ENCODE data around the gene ERC1.

The ERC1 gene

GRCh38 chr12:1056390-1056789, 65.4 kb downstream of the ERC1 start:
- H3K36me3 Mint-ChIP-seq, result peaks cover 17% of the 10 kb centered on the region
- no peak overlapping the region for H3K27ac Mint-ChIP-seq

GRCh38 chr12:1058423-1058822, 67.4 kb downstream of the ERC1 start:
- H3K36me3 Mint-ChIP-seq, result peaks cover 24% of the 10 kb centered on the region
- CTCF ChIA-PET, result no interaction called here
- DNase-seq, result no peak
- no peaks in the 10 kb centered on the region for H3K27me3 Mint-ChIP-seq
- H3K9me3 Mint-ChIP-seq, result peaks cover 30% of the 10 kb centered on the region
- H3K27ac Mint-ChIP-seq, result no peak overlapping the region
- H3K4me1 Mint-ChIP-seq, result no peaks in the 10 kb centered on the region
- no peak overlapping the region for H3K4me3 Mint-ChIP-seq

More at GRCh38 chr12:1056390-1056789, 65.4 kb downstream of the ERC1 start:
- Mint-ChIP-seq H3K9me3 (peaks cover 22% of the 10 kb centered on the region), H3K4me1 (no peaks in the 10 kb centered on the region), H3K4me3 (no peak overlapping the region), H3K27me3 (no peaks in the 10 kb centered on the region)
- CTCF ChIA-PET, result no interaction called here
- DNase-seq, result no peak

- no peak overlapping the region for H3K27ac Mint-ChIP-seq
- peaks cover 28% of the 10 kb centered on the region for H3K36me3 Mint-ChIP-seq
These were observed 68.1 kb downstream of the ERC1 start for GRCh38 chr12:1059162-1059561.

GRCh38 chr12:1063852-1064251, 72.8 kb downstream of the ERC1 start:
- no peak for DNase-seq
- no peak overlapping the region for H3K27ac Mint-ChIP-seq
- peaks cover 35% of the 10 kb centered on the region for H3K9me3 Mint-ChIP-seq
- H3K4me3 Mint-ChIP-seq, result no peak overlapping the region
- H3K27me3 Mint-ChIP-seq, result no peaks in the 10 kb centered on the region
- H3K4me1 Mint-ChIP-seq, result no peaks in the 10 kb centered on the region
- CTCF ChIA-PET, result no interaction called here
- H3K36me3 Mint-ChIP-seq, result peaks cover 29% of the 10 kb centered on the region

More at GRCh38 chr12:1059162-1059561, 68.1 kb downstream of the ERC1 start:
- Mint-ChIP-seq H3K4me3 (no peak overlapping the region), H3K9me3 (peaks cover 36% of the 10 kb centered on the region), H3K27me3 (no peaks in the 10 kb centered on the region), H3K4me1 (no peaks in the 10 kb centered on the region)
- DNase-seq, result no peak
- CTCF ChIA-PET, result no interaction called here

GRCh38 chr12:1064317-1064716, 73.3 kb downstream of the ERC1 start:
- Mint-ChIP-seq H3K27ac (no peak overlapping the region), H3K4me3 (no peak overlapping the region), H3K27me3 (no peaks in the 10 kb centered on the region), H3K9me3 (peaks cover 31% of the 10 kb centered on the region), H3K4me1 (no peaks in the 10 kb centered on the region), H3K36me3 (peaks cover 28% of the 10 kb centered on the region)
- DNase-seq, result no peak
- CTCF ChIA-PET, result no interaction called here

GRCh38 chr12:1065629-1066028, 74.6 kb downstream of the ERC1 start:
- Mint-ChIP-seq H3K4me3 (no peak overlapping the region), H3K4me1 (no peaks in the 10 kb centered on the region), H3K9me3 (peaks cover 25% of the 10 kb centered on the region), H3K27me3 (no peaks in the 10 kb centered on the region), H3K36me3 (peaks cover 22% of the 10 kb centered on the region), H3K27ac (no peak overlapping the region)
- CTCF ChIA-PET, result no interaction called here
- no peak for DNase-seq

- no peaks in the 10 kb centered on the region for H3K27me3 Mint-ChIP-seq
- CTCF ChIA-PET, result interaction anchor here (1.0 kb wide), 1 partner anchor 514 kb away, joined by 3 read pairs; no protein-coding TSS in a partner anchor
- no peaks in the 10 kb centered on the region for H3K4me1 Mint-ChIP-seq
- H3K27ac Mint-ChIP-seq, result no peak overlapping the region
- DNase-seq, result no peak
- H3K4me3 Mint-ChIP-seq, result no peak overlapping the region
- H3K9me3 Mint-ChIP-seq, result peaks cover under 1% of the 10 kb centered on the region
- H3K36me3 Mint-ChIP-seq, result peaks cover 3% of the 10 kb centered on the region
These were observed 78.8 kb downstream of the ERC1 start for GRCh38 chr12:1069846-1070245.

- no peak for DNase-seq
- Mint-ChIP-seq H3K4me3 (no peak overlapping the region), H3K4me1 (no peaks in the 10 kb centered on the region), H3K36me3 (no peaks in the 10 kb centered on the region), H3K9me3 (no peaks in the 10 kb centered on the region), H3K27me3 (no peaks in the 10 kb centered on the region), H3K27ac (no peak overlapping the region)
- CTCF ChIA-PET, result interaction anchor here (1.2 kb wide), 1 partner anchor 47 kb away, joined by 4 read pairs; no protein-coding TSS in a partner anchor
These were observed 80.2 kb downstream of the ERC1 start for GRCh38 chr12:1071182-1071581.

GRCh38 chr12:1073652-1074051, 82.6 kb downstream of the ERC1 start:
- Mint-ChIP-seq H3K4me3 (no peak overlapping the region), H3K27ac (no peak overlapping the region), H3K36me3 (no peaks in the 10 kb centered on the region), H3K4me1 (no peaks in the 10 kb centered on the region), H3K27me3 (no peaks in the 10 kb centered on the region), H3K9me3 (no peaks in the 10 kb centered on the region)
- CTCF ChIA-PET, result interaction anchor here (1.1 kb wide), 1 partner anchor 19 kb away, joined by 3 read pairs; no protein-coding TSS in a partner anchor
- DNase-seq, result no peak

GRCh38 chr12:1077036-1077803, 86.2 kb downstream of the ERC1 start:
- Mint-ChIP-seq H3K4me1 (no peaks in the 10 kb centered on the region), H3K4me3 (no peak overlapping the region)
- CTCF ChIA-PET, result interaction anchor here (1.1 kb wide), 1 partner anchor 41 kb away, joined by 3 read pairs; no protein-coding TSS in a partner anchor

GRCh38 chr12:1078002-1078401, 87.0 kb downstream of the ERC1 start:
- no peak for DNase-seq
- CTCF ChIA-PET, result interaction anchor here (0.6 to 1.1 kb wide), 2 partner anchors 40 to 436 kb away, joined by 3 to 4 read pairs; no protein-coding TSS in a partner anchor
- Mint-ChIP-seq H3K27me3 (no peaks in the 10 kb centered on the region), H3K9me3 (no peaks in the 10 kb centered on the region), H3K4me1 (no peaks in the 10 kb centered on the region), H3K27ac (no peak overlapping the region), H3K4me3 (no peak overlapping the region), H3K36me3 (no peaks in the 10 kb centered on the region)

More at GRCh38 chr12:1077036-1077803, 86.2 kb downstream of the ERC1 start:
- Mint-ChIP-seq H3K9me3 (no peaks in the 10 kb centered on the region), H3K36me3 (no peaks in the 10 kb centered on the region), H3K27ac (no peak overlapping the region), H3K27me3 (no peaks in the 10 kb centered on the region)
- DNase-seq, result no peak

- CTCF ChIA-PET, result interaction anchor here (0.9 kb wide), 1 partner anchor 12 kb away, joined by 3 read pairs; no protein-coding TSS in a partner anchor
- H3K27ac Mint-ChIP-seq, result no peak overlapping the region
- H3K36me3 Mint-ChIP-seq, result peaks cover 3% of the 10 kb centered on the region
- DNase-seq, result no peak
- H3K4me3 Mint-ChIP-seq, result no peak overlapping the region
- H3K27me3 Mint-ChIP-seq, result no peaks in the 10 kb centered on the region
- no peaks in the 10 kb centered on the region for H3K4me1 Mint-ChIP-seq
- H3K9me3 Mint-ChIP-seq, result no peaks in the 10 kb centered on the region
These were observed 89.6 kb downstream of the ERC1 start for GRCh38 chr12:1080520-1081223.

- no peak overlapping the region for H3K27ac Mint-ChIP-seq
- CTCF ChIA-PET, result interaction anchor here (1.9 to 2.4 kb wide), 2 partner anchors 9 to 500 kb away, joined by 5 to 11 read pairs; no protein-coding TSS in a partner anchor
These were observed 92.3 kb downstream of the ERC1 start for GRCh38 chr12:1083151-1083888.

GRCh38 chr12:1083889-1084262, 92.9 kb downstream of the ERC1 start:
- DNase-seq, result no peak
- no peaks in the 10 kb centered on the region for H3K4me1 Mint-ChIP-seq
- CTCF ChIA-PET, result interaction anchor here (1.9 to 2.4 kb wide), 2 partner anchors 9 to 499 kb away, joined by 5 to 11 read pairs; no protein-coding TSS in a partner anchor
- no peaks in the 10 kb centered on the region for H3K27me3 Mint-ChIP-seq
- H3K9me3 Mint-ChIP-seq, result no peaks in the 10 kb centered on the region
- no peak overlapping the region for H3K27ac Mint-ChIP-seq
- peaks cover 3% of the 10 kb centered on the region for H3K36me3 Mint-ChIP-seq
- no peak overlapping the region for H3K4me3 Mint-ChIP-seq

More at GRCh38 chr12:1083151-1083888, 92.3 kb downstream of the ERC1 start:
- Mint-ChIP-seq H3K4me3 (no peak overlapping the region), H3K4me1 (no peaks in the 10 kb centered on the region), H3K9me3 (no peaks in the 10 kb centered on the region), H3K27me3 (no peaks in the 10 kb centered on the region), H3K36me3 (peaks cover 3% of the 10 kb centered on the region)
- DNase-seq, result no peak

Data from activated naive CD4-positive, alpha-beta T cell treated with anti-CD3 and anti-CD28 coated beads, Interleukin-2, amount 10 ng/mL, durations not matched to agents 7 days and 5 days (primary cell).